ENCODE measurements around the gene ZNF502.

DNA sequence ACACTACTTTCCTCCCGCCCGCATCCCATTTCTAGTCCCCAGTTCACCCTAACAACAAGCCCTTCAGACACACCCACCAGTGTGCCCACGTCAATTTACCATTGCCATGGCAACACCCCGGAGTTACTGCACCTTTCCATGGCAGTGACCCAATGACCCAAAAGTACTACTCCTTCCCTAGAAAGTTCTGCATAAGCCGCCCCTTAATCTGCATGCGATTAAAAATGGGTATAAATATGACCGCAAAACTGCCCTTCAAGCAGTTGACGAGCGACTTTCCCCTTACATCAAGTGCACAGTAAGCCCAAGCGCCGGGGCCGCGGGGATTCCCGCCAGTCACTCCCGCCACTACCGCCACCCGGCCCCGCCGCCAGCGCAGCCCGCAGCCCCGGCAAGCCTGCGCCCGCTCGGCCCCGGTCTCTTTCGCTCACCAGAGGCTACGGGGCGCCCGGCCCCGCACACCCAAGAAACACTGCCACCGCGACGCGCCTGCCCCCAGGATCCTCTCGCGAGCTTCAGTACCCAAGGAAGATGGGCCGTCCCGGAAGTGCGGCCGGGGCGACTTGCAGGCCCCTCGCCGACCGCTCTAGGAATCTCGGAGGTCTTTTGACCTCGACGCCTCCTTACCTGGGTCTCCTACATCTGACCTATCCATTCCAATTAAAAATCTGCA lies 27.2 kb upstream of the ZNF502 start:
- TF ChIP-seq, protein P1, sequence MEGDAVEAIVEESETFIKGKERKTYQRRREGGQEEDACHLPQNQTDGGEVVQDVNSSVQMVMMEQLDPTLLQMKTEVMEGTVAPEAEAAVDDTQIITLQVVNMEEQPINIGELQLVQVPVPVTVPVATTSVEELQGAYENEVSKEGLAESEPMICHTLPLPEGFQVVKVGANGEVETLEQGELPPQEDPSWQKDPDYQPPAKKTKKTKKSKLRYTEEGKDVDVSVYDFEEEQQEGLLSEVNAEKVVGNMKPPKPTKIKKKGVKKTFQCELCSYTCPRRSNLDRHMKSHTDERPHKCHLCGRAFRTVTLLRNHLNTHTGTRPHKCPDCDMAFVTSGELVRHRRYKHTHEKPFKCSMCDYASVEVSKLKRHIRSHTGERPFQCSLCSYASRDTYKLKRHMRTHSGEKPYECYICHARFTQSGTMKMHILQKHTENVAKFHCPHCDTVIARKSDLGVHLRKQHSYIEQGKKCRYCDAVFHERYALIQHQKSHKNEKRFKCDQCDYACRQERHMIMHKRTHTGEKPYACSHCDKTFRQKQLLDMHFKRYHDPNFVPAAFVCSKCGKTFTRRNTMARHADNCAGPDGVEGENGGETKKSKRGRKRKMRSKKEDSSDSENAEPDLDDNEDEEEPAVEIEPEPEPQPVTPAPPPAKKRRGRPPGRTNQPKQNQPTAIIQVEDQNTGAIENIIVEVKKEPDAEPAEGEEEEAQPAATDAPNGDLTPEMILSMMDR (IDR thresholded peaks at IDR 0.05): no peak
- TF ChIP-seq POLR2A (IDR thresholded peaks at IDR 0.05): no peak
